GM12891 (cell line): ENCODE data around the gene SLC48A1.

ENCODE experiments used
- DNase-seq: peaks from one replicate; pipeline ENCODE4 v3.0.0; 2011; ENCODE audit warnings: low spot score; ENCODE audit not compliant: insufficient read length
- FAIRE-seq: peaks from 2 replicates; lab custom pipeline; 2011; peaks lifted over from hg19 to GRCh38; lab: Jason Lieb, UNC
- PAX5 ChIP-seq: IDR thresholded peaks from 2 replicates; pipeline ENCODE4 v1.6.1; 2011; ENCODE audit warnings: low read length, moderate library complexity, mild to moderate bottlenecking; ENCODE audit not compliant: insufficient read depth, severe bottlenecking
- POLR2A ChIP-seq: IDR thresholded peaks from 2 replicates; pipeline ENCODE4 v1.6.1; 2011; ENCODE audit warnings: low read depth, low read length, control low read depth
- POLR2AphosphoS5 ChIP-seq: IDR thresholded peaks from 2 replicates; pipeline ENCODE4 v1.6.1; 2011; ENCODE audit warnings: low read depth, low read length, control low read depth
- POU2F2 ChIP-seq: IDR thresholded peaks from 2 replicates; pipeline ENCODE4 v1.6.1; 2011; ENCODE audit warnings: low read depth, mild to moderate bottlenecking, control low read depth, low read length, moderate library complexity
- SPI1 ChIP-seq: IDR thresholded peaks from 2 replicates; pipeline ENCODE4 v1.6.1; 2011; ENCODE audit warnings: low read depth, low read length, control low read depth
- TAF1 ChIP-seq: IDR thresholded peaks from 2 replicates; pipeline ENCODE4 v1.6.1; 2011; ENCODE audit warnings: low read depth, low read length, control low read depth

The SLC48A1 gene

DNA sequence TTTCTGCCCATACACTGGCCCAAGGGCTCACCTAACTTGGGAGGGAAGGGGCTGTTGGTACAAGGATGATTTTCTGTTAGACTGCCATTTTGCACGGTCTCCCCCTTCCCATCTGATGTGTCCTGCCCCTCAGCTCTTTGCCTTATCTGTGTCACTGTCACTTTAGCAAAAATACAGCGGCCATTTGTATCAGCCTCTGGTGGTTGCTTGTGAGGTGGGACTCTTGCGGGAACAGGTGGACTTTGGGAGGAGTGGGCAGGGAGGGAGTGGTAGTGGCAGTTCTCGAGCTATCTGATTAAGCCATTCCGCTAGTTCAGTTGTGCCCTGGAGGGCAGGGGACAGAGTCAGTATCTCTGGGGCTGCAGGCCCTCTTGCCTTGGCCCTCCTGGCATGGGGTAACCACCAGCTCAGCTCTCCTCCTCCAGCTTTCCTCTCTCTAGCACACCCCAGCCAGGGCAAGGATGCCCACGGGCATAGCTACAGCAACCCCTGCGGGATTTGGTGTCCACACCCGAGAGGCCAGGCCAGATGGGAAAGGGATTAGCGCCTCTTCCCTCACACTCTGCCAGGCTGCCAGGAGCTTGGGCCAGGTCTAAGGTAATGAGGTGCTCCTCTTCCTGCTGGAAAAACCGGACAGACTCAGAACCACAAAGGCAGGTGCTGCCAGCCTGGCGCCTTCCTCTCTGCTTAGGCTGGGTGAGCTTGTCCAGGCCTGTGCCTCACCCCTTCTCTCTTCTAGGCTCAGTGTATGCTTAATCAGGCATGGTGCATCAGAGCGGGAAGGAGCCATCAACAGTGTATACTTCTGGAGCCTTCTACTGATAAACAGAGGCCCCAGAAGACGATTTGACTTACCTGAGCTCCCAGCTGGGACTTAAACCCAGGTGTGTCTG is 8.7 kb downstream of the SLC48A1 start:
- TF ChIP-seq POLR2A (0 out of 2 replicates have a peak, but pooled peaks have one; percentile 17), POU2F2 (no peak), POLR2AphosphoS5 (no peak)
- DNase-seq, result no peak
- FAIRE-seq, result no peak

DNA sequence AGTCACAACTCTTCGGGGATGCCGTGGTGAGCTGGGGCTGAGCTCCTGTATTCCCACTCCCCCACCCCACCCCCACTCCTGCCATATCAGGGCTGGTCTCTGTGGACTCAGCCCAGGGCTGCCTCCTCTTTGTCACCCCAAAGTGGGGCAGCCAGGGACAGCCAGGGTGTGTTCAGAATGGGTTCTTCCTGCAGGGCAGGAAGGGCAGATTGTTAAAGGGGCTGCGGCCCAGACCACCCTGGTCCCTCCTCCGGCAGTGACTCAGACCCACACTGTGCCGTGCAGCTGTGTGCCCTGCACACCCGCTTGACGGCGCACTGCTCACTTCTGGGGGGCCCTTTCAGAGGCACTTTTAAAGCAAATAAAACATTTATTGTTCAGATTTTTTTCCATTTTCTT is 9.3 kb downstream of the SLC48A1 start:
- DNase-seq, result no peak
- TF ChIP-seq POLR2A (no peak), POLR2AphosphoS5 (no peak), SPI1 (no peak), POU2F2 (no peak), TAF1 (no peak), PAX5 (no peak)
- FAIRE-seq, result no peak

DNA sequence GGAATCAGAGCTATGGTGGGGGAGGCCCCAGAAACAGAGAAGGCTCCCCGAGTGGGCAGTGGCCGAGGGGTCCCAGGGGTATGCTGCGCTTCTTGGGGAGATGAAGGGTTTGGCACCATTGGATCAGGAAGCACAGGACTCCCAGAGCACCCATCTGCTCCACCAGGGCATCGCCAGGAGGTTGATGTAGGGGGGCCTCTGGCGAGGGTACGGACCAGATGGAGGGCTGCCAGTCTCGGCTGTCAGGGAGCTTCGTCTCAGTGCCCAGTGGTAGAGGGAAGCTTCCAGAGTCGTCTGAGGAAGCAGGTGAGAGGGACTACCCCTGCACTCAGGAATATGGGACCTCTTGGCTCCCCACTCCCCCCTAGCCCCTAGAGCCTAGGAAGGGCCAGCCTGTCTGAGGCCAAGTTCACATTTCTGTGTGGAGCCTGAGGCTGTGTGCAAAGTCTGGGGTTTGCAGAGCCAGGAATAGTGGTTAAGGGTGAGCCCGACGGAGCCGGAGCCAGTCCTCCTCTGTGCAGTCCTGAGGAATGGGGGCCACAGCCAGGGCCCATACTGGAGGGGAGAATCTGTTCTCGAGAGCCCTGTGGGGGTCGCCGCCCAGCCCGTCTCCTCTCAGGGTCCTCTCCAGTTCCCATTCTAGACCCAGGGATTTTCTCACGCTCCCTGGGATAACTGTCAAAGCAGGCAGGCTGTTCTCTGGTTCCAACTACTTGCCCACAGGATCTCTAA is 10.2 kb downstream of the SLC48A1 start:
- TF ChIP-seq POU2F2 (no peak), TAF1 (no peak), POLR2A (no peak), POLR2AphosphoS5 (no peak), PAX5 (no peak), SPI1 (no peak)
- FAIRE-seq, result no peak
- no peak for DNase-seq

DNA sequence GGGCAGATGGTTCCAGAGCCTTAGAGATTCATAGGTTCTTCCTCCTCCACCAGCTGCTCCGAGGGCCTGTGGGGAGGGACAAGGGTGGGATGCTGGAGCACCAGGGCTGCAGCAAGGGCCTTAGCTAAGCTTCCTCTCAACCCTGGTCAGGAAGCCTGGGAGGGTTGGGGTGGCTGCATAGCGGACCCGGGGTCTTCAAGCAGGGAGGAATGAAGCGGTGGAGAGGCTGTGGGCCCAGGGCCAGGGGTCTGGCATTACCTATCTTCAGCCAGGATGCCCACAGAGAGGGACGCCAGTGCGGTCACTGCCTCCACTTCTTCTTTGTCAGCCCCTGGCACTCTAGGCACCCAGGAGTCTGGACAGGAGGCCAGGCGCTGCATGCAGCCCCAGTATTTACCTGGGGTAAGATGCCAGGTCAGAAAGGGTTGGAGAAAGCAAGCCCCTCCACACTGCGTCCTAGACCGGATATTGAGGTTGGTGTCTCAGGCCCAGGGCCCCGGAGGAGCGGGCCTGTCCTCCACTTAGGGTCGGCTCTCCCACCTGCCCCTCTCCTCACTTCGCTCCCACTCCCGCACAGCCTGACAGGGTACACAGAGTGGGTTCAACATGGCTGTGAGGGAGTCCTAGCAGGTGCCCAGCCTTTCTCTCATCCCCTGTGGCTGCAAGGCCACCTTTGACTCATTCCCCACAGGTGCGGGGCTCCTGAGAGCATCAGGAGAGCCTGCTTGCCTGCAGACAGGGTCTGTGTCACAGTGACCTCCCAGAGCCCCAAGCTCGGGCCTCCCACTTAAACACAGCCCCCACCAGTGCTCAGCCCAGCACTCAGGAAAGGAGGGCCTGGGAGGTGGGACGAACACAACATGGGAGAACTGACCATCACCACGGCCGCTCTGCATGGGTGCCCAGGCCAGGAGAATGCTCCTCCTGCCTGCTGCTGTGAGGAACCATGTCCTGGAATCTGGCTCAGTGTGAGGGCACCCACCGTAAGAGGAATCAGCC is 11.1 kb downstream of the SLC48A1 start:
- TF ChIP-seq PAX5 (no peak), TAF1 (no peak), POLR2A (no peak), POLR2AphosphoS5 (no peak), SPI1 (no peak)
- FAIRE-seq, result no peak

GRCh38 chr12:47785036-47785886 is 12.2 kb downstream of the SLC48A1 start:
- DNase-seq, result no peak
- no peak for FAIRE-seq
- TF ChIP-seq POU2F2 (no peak), SPI1 (no peak), POLR2A (no peak), POLR2AphosphoS5 (no peak), PAX5 (no peak)

More for the DNA sequence above, 11.1 kb downstream of the SLC48A1 start:
- no peak for DNase-seq

- no peak for DNase-seq
- no peak for FAIRE-seq
- no peak for TF ChIP-seq POU2F2
- TF ChIP-seq POLR2AphosphoS5, result no peak
- TF ChIP-seq SPI1, result no peak
- TF ChIP-seq POLR2A, result no peak
- no peak for TF ChIP-seq TAF1
- no peak for TF ChIP-seq PAX5
Measured at GRCh38 chr12:47785887-47786661, 13.0 kb downstream of the SLC48A1 start.

GRCh38 chr12:47786662-47787280 is 13.7 kb downstream of the SLC48A1 start:
- TF ChIP-seq POLR2AphosphoS5 (no peak), SPI1 (no peak), POU2F2 (no peak), PAX5 (no peak), POLR2A (no peak), TAF1 (no peak)
- no peak for DNase-seq
- no peak for FAIRE-seq
